Liver (tissue), 9 donors: Measurements from ENCODE around the gene ODF2. TPM values are rescaled to one million over a fixed set of nuclear protein-coding genes. Genes with fewer than 3 reads are reported as not detected.

Experiments
- DNase-seq: peaks from one replicate; pipeline ENCODE4 v3.0.0-alpha.2; 2017; ENCODE audit warnings: low spot score
- H3K27ac ChIP-seq, 2 donors: one replicate each; pipeline ENCODE4 v1.7.0; 2013; ENCODE audit warnings: inconsistent platforms in 2 of 2, low read length in 2 of 2, control low read depth in 1 of 2, low read depth in 1 of 2, mild to moderate bottlenecking in 1 of 2
- H3K27me3 ChIP-seq, 4 donors: one replicate each; pipeline versions ENCODE4 v1.6.1 to v1.7.0; 2013; ENCODE audit warnings: low read length in 3 of 4, inconsistent platforms in 1 of 4, mild to moderate bottlenecking in 1 of 4, moderate library complexity in 1 of 4; ENCODE audit not compliant: control insufficient read depth in 4 of 4, insufficient read depth in 4 of 4
- H3K36me3 ChIP-seq, 4 donors: one replicate each; pipeline versions ENCODE4 v1.6.1 to v1.7.0; 2013; ENCODE audit warnings: low read length in 3 of 4, mild to moderate bottlenecking in 3 of 4, low read depth in 1 of 4, moderate library complexity in 1 of 4; ENCODE audit not compliant: control insufficient read depth in 4 of 4, insufficient read depth in 3 of 4
- H3K4me1 ChIP-seq, 4 donors: one replicate each; pipeline versions ENCODE4 v1.6.1 to v1.7.0; 2013; ENCODE audit warnings: low read length in 3 of 4, mild to moderate bottlenecking in 3 of 4, moderate library complexity in 1 of 4; ENCODE audit not compliant: control insufficient read depth in 4 of 4, insufficient read depth in 4 of 4
- H3K4me3 ChIP-seq, 3 donors: one replicate each; pipeline versions ENCODE4 v1.6.1 to v1.7.0; 2013; ENCODE audit warnings: low read length in 3 of 3, control low read depth in 1 of 3, low read depth in 1 of 3, mild to moderate bottlenecking in 1 of 3
- H3K9ac ChIP-seq, 2 donors: one replicate each; pipeline ENCODE4 v1.7.0; 2013; ENCODE audit warnings: low read length in 2 of 2, mild to moderate bottlenecking in 2 of 2, moderate library complexity in 2 of 2, control low read depth in 1 of 2, low read depth in 1 of 2
- H3K9me3 ChIP-seq, 4 donors: one replicate each; pipeline versions ENCODE4 v1.6.1 to v1.7.0; 2013; ENCODE audit warnings: low read length in 3 of 4; ENCODE audit not compliant: control insufficient read depth in 4 of 4
- CTCF ChIP-seq: fragments of 150-350 bp; IDR thresholded peaks from 2 replicates; pipeline ENCODE4 v1.5.1; 2017; ENCODE audit warnings: improper control_type of control experiment, low read depth, low read length; ENCODE audit not compliant: missing input control
- EGR1 ChIP-seq, 2 donors: IDR thresholded peaks; 2 replicates each; pipeline ENCODE4 v1.6.1; 2016 to 2018; ENCODE audit warnings: antibody characterized with exemption in 2 of 2, low read depth in 2 of 2
- FOXA1 ChIP-seq: IDR thresholded peaks from 2 replicates; pipeline ENCODE4 v1.6.1; 2016; ENCODE audit warnings: antibody characterized with exemption
- FOXA2 ChIP-seq: IDR thresholded peaks from 2 replicates; pipeline ENCODE4 v1.6.1; 2016; ENCODE audit warnings: antibody characterized with exemption
- HNF4A ChIP-seq, 2 donors: conservative IDR thresholded peaks; 2 replicates each; pipeline ENCODE4 v1.6.1; 2016; ENCODE audit warnings: antibody characterized with exemption in 2 of 2, mild to moderate bottlenecking in 2 of 2
- HNF4G ChIP-seq: IDR thresholded peaks from 2 replicates; pipeline ENCODE4 v1.6.1; 2016; ENCODE audit warnings: antibody characterized with exemption
- NR2F2 ChIP-seq: IDR thresholded peaks from 2 replicates; pipeline ENCODE4 v1.6.1; 2016; ENCODE audit warnings: antibody characterized with exemption
- REST ChIP-seq: IDR thresholded peaks from 2 replicates; pipeline ENCODE4 v1.6.1; 2016; ENCODE audit warnings: antibody characterized with exemption, mild to moderate bottlenecking
- SP1 ChIP-seq: IDR thresholded peaks from 2 replicates; pipeline ENCODE4 v1.6.1; 2018; ENCODE audit warnings: antibody characterized with exemption, mild to moderate bottlenecking
- TAF1 ChIP-seq: conservative IDR thresholded peaks from 2 replicates; pipeline ENCODE4 v1.6.1; 2016; ENCODE audit warnings: antibody characterized with exemption, mild to moderate bottlenecking
- YY1 ChIP-seq: IDR thresholded peaks from 2 replicates; pipeline ENCODE4 v1.6.1; 2016; ENCODE audit warnings: antibody characterized with exemption, mild to moderate bottlenecking
- ZBTB33 ChIP-seq: IDR thresholded peaks from 2 replicates; pipeline ENCODE4 v1.6.1; 2016; ENCODE audit warnings: antibody characterized with exemption
- WGBS: extraction: QIAGEN DNeasy Blood & Tissue Kit; methylation state at CpG from one replicate; pipeline ENCODE4 v1.1.7; 2013; 5-methylcytosine and 5-hydroxymethylcytosine counted together
- polyA plus RNA-seq, 2 donors: library from polyadenylated mRNA; stranded (reverse) in 1 of 2; unstranded in 1 of 2; fragments of 200-250 nt in 1 of 2; fragments of >200 nt in 1 of 2; fragmentation: Nextera tagmentation in 1 of 2; extraction: Ambion mirVana in 1 of 2; gene quantifications; one replicate each; pipeline versions ENCODE4 v1.2.1 to v1.2.3, GENCODE V29; 2013 to 2015
- total RNA-seq, 2 donors: library from RNA; depleted of rRNA; stranded (reverse); fragments of >200 nt; gene quantifications; one replicate each; pipeline ENCODE4 v1.2.3, GENCODE V29; 2014
- donor health status: healthy.
- donor health status: healthy.
- donor health status: healthy.
- donor health status: healthy.
- donor health status: healthy.

ODF2 gene
- total and polyA plus RNA-seq, 4 donors = 5.7 to 21.8 (median 16.7) TPM

GRCh38 chr9:128454991-128455390 lies 815 bp upstream of the ODF2 start:
- no peak for DNase-seq
- H3K36me3 ChIP-seq = peaks cover 0 to 6% (median under 1%) of the 10 kb centered on the region in 4 donors
- H3K27ac ChIP-seq = no peak overlapping the region
- H3K4me1 ChIP-seq = peaks cover 2 to 9% (median 6%) of the 10 kb centered on the region in 4 donors
- no peak for TF ChIP-seq SP1
- no peak for TF ChIP-seq EGR1 (IDR thresholded peaks at IDR 0.05; ENCODE audit: low read depth in 2 of 2)
- TF ChIP-seq REST = no peak
- TF ChIP-seq TAF1 = no peak
- TF ChIP-seq HNF4A (conservative IDR thresholded peaks at IDR 0.05) = no peak
- no peak for TF ChIP-seq FOXA1
- no peak overlapping the region for H3K4me3 ChIP-seq
- no peaks in the 10 kb centered on the region for H3K27me3 ChIP-seq
- no peak overlapping the region for H3K9ac ChIP-seq
- WGBS = 86% methylated on average over 14 of the region's 14 CpGs
- no peaks in the 10 kb centered on the region for H3K9me3 ChIP-seq

GRCh38 chr9:128456613-128457061 lies 831 bp downstream of the ODF2 start:
- Histone ChIP-seq H3K27me3 (no peaks in the 10 kb centered on the region), H3K9me3 (no peaks in the 10 kb centered on the region), H3K4me3 (peak overlapping the region; percentile 88), H3K9ac (peak overlapping the region in 1 of 2 donors; percentile 74), H3K27ac (peak overlapping the region; percentile 67 to 75), H3K36me3 (peaks cover 0 to 19% (median 11%) of the 10 kb centered on the region in 4 donors), H3K4me1 (peaks cover 2 to 9% (median 6%) of the 10 kb centered on the region in 4 donors)
- WGBS = 4% methylated on average over 48 of the region's 48 CpGs
- TF ChIP-seq HNF4G = no peak
- TF ChIP-seq NR2F2 = no peak
- TF ChIP-seq ZBTB33 = no peak
- TF ChIP-seq EGR1 (IDR thresholded peaks at IDR 0.05; ENCODE audit: low read depth in 2 of 2) = no peak
- no peak for TF ChIP-seq YY1
- DNase-seq = peak; percentile 82

- peaks cover 0 to 20% (median 11%) of the 10 kb centered on the region in 4 donors for H3K36me3 ChIP-seq
- H3K27ac ChIP-seq = no peak overlapping the region
- H3K4me3 ChIP-seq = peak overlapping the region in 2 of 3 donors; percentile 88
- TF ChIP-seq EGR1 (IDR thresholded peaks at IDR 0.05; ENCODE audit: low read depth in 2 of 2) = no peak
- TF ChIP-seq YY1 = no peak
- no peak for TF ChIP-seq TAF1
- TF ChIP-seq CTCF = no peak
- no peak for TF ChIP-seq FOXA2
- TF ChIP-seq FOXA1 = no peak
- no peak for TF ChIP-seq NR2F2
- no peaks in the 10 kb centered on the region for H3K9me3 ChIP-seq
- DNase-seq = no peak
- 62% methylated on average over 14 of the region's 14 CpGs for WGBS
- H3K9ac ChIP-seq = no peak overlapping the region
- no peaks in the 10 kb centered on the region for H3K27me3 ChIP-seq
- H3K4me1 ChIP-seq = peaks cover 2 to 9% (median 6%) of the 10 kb centered on the region in 4 donors
Observed at GRCh38 chr9:128457207-128457606, 1.4 kb downstream of the ODF2 start.
